Lower lobe of right lung (tissue), 2 donors: Measurements from ENCODE around the gene ADGRB2. TPM values are rescaled to one million over a fixed set of nuclear protein-coding genes. Genes with fewer than 3 reads are reported as not detected.

ENCODE experiments used
- ATAC-seq, 2 donors: fragments of 200-7000 bp; cut with Tn5 transposase; one replicate each; pipeline ENCODE4 v1.9.1; 2020 to 2022; ENCODE audit warnings: mild to moderate bottlenecking in 2 of 2, moderate library complexity in 2 of 2
- DNase-seq: peaks from one replicate; pipeline ENCODE4 v3.0.0-alpha.2; 2020
- H3K27ac ChIP-seq: fragments of 200-600 bp; one replicate; pipeline ENCODE4 v1.8.0; 2022
- H3K27me3 ChIP-seq: fragments of 200-600 bp; one replicate; pipeline ENCODE4 v1.8.0; 2022; ENCODE audit warnings: low read depth
- H3K36me3 ChIP-seq: fragments of 200-600 bp; one replicate; pipeline ENCODE4 v1.8.0; 2022; ENCODE audit warnings: mild to moderate bottlenecking
- H3K4me1 ChIP-seq: fragments of 200-600 bp; one replicate; pipeline ENCODE4 v1.8.0; 2022
- H3K4me3 ChIP-seq: fragments of 200-600 bp; one replicate; pipeline ENCODE4 v1.8.0; 2022; ENCODE audit warnings: mild to moderate bottlenecking
- H3K9me3 ChIP-seq: fragments of 200-600 bp; one replicate; pipeline ENCODE4 v1.8.0; 2022
- intact Hi-C: fragments of 100-400 bp; cut with DNase I; formaldehyde crosslinking; loops from one replicate; pipeline ENCODE4 v1.11.0; 2022
- total RNA-seq: library from RNA; stranded (reverse); fragmentation: NEBNext Ultra II Directional; extraction: Animal tissue kit (Norgen Biotek cat#: 25700); gene quantifications from one replicate; pipeline ENCODE4 v1.2.1, GENCODE V29; 2021
- TF ChIP-seq, protein P1 (sequence below): fragments of 200-600 bp; IDR thresholded peaks from one replicate; pipeline ENCODE4 v1.8.0; 2022; ENCODE audit warnings: antibody characterized with exemption, mild to moderate bottlenecking
- donor health status: DM: no; HTN: yes; CAD: no; lungs with severe emphysema.

The ADGRB2 gene
- total RNA-seq, 1 donor from 2014 or later, result 1.1 TPM

DNA sequence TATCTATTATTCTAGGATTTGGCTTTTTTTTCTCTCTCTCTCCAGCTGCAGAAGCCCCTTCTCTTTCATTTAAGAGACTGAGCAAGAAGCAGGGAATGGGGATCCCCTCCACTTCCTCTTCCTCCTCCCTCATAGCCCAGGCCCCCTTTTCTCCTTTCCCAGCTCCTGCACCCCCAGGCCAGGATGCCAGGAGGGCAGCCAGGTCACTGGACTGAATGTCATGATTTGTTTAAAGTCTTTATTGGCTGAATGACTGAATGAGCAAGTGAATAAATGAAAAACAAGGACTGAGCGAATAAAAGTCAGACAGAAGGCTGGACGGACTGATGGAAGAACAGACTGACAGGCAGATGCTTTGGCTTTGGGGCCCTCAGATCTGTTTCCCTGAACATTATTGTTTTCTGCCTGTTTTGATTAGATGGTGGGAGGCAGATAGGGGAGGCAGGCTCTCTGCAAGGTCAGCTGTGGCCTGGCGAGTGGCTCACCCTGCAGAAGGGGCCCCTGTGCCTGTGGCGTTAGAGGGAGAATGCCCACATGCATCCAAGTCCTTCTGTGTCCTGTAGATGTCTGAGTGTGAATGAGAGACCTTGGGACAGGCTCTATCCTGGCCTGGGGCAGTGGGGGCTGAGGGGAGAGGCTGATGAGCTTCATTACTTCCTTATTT is 20.3 kb upstream of the ADGRB2 start:
- ATAC-seq (no peak), DNase-seq (peak; percentile 14)
- TF ChIP-seq, protein P1, sequence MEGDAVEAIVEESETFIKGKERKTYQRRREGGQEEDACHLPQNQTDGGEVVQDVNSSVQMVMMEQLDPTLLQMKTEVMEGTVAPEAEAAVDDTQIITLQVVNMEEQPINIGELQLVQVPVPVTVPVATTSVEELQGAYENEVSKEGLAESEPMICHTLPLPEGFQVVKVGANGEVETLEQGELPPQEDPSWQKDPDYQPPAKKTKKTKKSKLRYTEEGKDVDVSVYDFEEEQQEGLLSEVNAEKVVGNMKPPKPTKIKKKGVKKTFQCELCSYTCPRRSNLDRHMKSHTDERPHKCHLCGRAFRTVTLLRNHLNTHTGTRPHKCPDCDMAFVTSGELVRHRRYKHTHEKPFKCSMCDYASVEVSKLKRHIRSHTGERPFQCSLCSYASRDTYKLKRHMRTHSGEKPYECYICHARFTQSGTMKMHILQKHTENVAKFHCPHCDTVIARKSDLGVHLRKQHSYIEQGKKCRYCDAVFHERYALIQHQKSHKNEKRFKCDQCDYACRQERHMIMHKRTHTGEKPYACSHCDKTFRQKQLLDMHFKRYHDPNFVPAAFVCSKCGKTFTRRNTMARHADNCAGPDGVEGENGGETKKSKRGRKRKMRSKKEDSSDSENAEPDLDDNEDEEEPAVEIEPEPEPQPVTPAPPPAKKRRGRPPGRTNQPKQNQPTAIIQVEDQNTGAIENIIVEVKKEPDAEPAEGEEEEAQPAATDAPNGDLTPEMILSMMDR, result no peak
- Histone ChIP-seq H3K4me3 (no peak overlapping the region), H3K27me3 (no peaks in the 10 kb centered on the region), H3K36me3 (no peaks in the 10 kb centered on the region), H3K27ac (no peak overlapping the region), H3K9me3 (no peaks in the 10 kb centered on the region), H3K4me1 (peaks cover 15% of the 10 kb centered on the region)
- intact Hi-C loops, result no loop called here

DNA sequence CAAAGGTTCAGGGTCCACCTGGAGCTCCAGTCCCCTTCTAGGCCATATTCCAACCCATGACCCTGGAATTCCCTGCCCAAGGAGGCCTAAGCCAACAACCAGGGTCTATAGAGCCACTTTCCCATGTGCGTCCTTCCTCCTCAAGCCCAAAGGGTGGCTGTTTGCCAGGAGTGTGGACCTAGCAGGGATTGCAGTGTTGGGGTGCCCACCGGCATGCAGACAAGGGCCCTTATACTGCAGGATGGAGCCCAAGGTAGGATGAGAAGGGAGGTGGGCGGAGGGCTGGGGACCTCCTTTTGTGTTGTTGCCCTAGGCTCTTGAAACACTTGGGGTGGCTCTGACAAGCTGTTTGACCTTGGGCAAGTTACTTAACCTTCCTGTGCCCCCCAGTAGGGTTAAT is 19.7 kb upstream of the ADGRB2 start:
- ATAC-seq (no peak), DNase-seq (peak; percentile 27)
- H3K4me3 ChIP-seq, result no peak overlapping the region
- no peaks in the 10 kb centered on the region for H3K36me3 ChIP-seq
- intact Hi-C loops, result no loop called here
- H3K27ac ChIP-seq, result no peak overlapping the region
- TF ChIP-seq, protein P1, result no peak
- H3K4me1 ChIP-seq, result peaks cover 15% of the 10 kb centered on the region
- H3K27me3 ChIP-seq, result no peaks in the 10 kb centered on the region
- no peaks in the 10 kb centered on the region for H3K9me3 ChIP-seq

DNA sequence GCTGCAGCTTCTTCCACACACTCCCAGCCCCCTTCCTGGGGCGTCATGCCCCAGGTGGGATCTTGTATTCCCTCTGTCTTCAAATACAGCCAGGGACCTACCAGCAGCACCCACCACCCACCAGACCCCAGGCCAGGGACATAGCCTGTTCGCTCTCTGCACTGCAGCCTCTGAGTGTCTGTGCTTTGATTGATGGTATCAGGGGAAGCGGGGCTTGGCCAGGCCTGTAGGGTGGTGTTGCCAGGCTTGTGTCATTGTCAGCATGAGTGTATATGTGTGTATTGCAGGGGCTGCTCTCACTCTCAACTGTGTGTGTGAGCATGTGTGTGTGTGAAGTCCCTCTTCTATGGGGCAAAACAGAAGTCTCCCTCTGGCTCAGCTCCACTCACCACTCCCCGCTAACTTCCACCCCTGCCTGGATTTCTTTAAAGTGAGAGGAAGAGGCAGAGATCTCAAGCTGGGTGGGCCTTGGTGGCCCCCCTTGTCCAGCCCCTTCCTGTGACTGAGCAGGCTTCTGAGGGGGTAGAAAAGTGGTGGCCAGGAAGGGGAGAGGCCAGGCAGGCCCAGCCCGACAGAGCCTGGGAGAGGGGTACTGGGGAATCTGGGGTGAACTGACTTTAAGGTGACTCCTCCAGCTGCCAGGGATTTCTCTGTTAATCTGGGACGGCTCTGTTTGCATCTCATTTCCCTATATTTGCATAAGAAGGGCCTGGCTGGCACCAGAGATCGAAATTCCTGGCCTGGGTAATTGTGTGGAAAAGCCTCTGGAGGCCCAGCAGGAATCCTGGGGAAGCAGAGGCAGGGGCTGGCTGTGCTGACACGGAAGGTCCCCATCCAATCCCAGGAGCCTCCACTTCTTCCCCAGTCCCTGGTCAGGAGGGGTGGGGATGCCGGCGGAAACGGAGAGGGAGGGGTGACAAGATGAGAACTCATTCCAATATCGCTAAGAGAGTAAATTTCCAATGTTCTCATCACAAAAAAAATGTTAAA is 18.6 kb upstream of the ADGRB2 start:
- intact Hi-C loops, result no loop called here
- Histone ChIP-seq H3K4me3 (no peak overlapping the region), H3K27ac (no peak overlapping the region), H3K4me1 (peaks cover 15% of the 10 kb centered on the region), H3K27me3 (peaks cover 4% of the 10 kb centered on the region), H3K36me3 (no peaks in the 10 kb centered on the region), H3K9me3 (no peaks in the 10 kb centered on the region)
- no peak for ATAC-seq
- peak; percentile 4 for DNase-seq
- TF ChIP-seq, protein P1, result no peak

DNA sequence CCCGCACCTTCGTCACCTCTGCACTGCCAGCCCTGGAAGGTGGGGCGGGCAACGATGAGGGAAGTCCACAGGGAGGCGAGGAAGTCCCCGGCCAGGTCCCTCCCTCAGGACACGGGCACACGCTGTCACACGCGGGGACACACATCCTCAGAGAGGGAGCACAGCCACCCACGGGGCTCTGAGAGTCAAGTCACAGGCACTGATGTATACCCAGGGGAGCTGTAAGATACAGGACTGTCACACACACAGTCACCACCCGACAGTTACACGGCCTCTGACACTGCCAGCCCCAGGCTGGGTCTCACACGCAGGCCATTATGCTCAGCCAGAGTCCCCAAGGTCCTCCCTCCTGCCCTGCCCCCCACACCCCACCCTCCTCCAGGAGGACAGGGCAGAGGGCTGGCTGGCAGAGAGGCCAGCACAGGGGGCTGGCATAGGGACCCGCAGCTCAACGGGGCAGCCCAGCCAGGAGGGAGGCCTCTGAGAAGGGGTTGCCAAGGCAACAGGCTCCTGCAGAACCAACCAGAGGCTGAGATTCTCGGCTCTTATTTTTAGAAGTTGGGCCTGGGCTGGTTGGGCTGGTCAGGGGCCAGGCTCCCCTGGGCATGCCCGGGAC is 17.7 kb upstream of the ADGRB2 start:
- ATAC-seq (peak; percentile 14 to 17), DNase-seq (no peak)
- Histone ChIP-seq H3K4me3 (no peak overlapping the region), H3K27me3 (peaks cover 4% of the 10 kb centered on the region), H3K9me3 (no peaks in the 10 kb centered on the region), H3K27ac (no peak overlapping the region), H3K4me1 (peaks cover 15% of the 10 kb centered on the region), H3K36me3 (no peaks in the 10 kb centered on the region)
- TF ChIP-seq, protein P1, result no peak
- intact Hi-C loops, result no loop called here

GRCh38 chr1:31781138-31781755 is 17.1 kb upstream of the ADGRB2 start:
- peaks cover 15% of the 10 kb centered on the region for H3K4me1 ChIP-seq
- no peaks in the 10 kb centered on the region for H3K9me3 ChIP-seq
- TF ChIP-seq, protein P1, result no peak
- no peak overlapping the region for H3K27ac ChIP-seq
- no peak overlapping the region for H3K4me3 ChIP-seq
- intact Hi-C loops, result no loop called here
- ATAC-seq, result peak in 1 of 2 donors; percentile 4
- H3K36me3 ChIP-seq, result no peaks in the 10 kb centered on the region
- no peak for DNase-seq
- H3K27me3 ChIP-seq, result peaks cover 10% of the 10 kb centered on the region
